Activated T-helper 9 cell treated with anti-CD3 and anti-CD28 coated beads, Interleukin-2, amount 50 U/mL, for 16 hours (primary cell): ENCODE data around the gene SLC24A3.

Experiments used
- DNase-seq: peaks from one replicate; pipeline ENCODE4 v3.0.0-alpha.2; 2020; ENCODE audit warnings: low read depth

SLC24A3 gene

GRCh38 chr20:19427913-19428312 is 215.5 kb downstream of the SLC24A3 start:
- no peak for DNase-seq

GRCh38 chr20:19428324-19428723 is 215.9 kb downstream of the SLC24A3 start:
- no peak for DNase-seq

- no peak for DNase-seq
Observed at GRCh38 chr20:19429538-19429937, 217.1 kb downstream of the SLC24A3 start.

GRCh38 chr20:19430641-19431315 is 218.3 kb downstream of the SLC24A3 start:
- no peak for DNase-seq

- DNase-seq, result no peak
Observed at GRCh38 chr20:19431316-19431700, 218.9 kb downstream of the SLC24A3 start.

GRCh38 chr20:19431906-19432305 is 219.5 kb downstream of the SLC24A3 start:
- DNase-seq, result no peak

- no peak for DNase-seq
Observed at GRCh38 chr20:19433371-19434350, 221.2 kb downstream of the SLC24A3 start.

GRCh38 chr20:19435316-19435715 is 222.9 kb downstream of the SLC24A3 start:
- DNase-seq, result no peak

- no peak for DNase-seq
Observed at GRCh38 chr20:19435821-19436220, 223.4 kb downstream of the SLC24A3 start.

- DNase-seq, result no peak
Observed at GRCh38 chr20:19438488-19438887, 226.0 kb downstream of the SLC24A3 start.

GRCh38 chr20:19440660-19441527 is 228.5 kb downstream of the SLC24A3 start:
- DNase-seq, result no peak

- no peak for DNase-seq
Observed at GRCh38 chr20:19446246-19446645, 233.8 kb downstream of the SLC24A3 start.

GRCh38 chr20:19448632-19449031 is 236.2 kb downstream of the SLC24A3 start:
- DNase-seq, result no peak

- no peak for DNase-seq
Observed at GRCh38 chr20:19449051-19449450, 236.6 kb downstream of the SLC24A3 start.

- DNase-seq, result no peak
Observed at GRCh38 chr20:19451231-19451922, 238.9 kb downstream of the SLC24A3 start.

GRCh38 chr20:19451923-19452295 is 239.5 kb downstream of the SLC24A3 start:
- no peak for DNase-seq

- no peak for DNase-seq
Observed at GRCh38 chr20:19453410-19453809, 241.0 kb downstream of the SLC24A3 start.

- no peak for DNase-seq
Observed at GRCh38 chr20:19453862-19454261, 241.4 kb downstream of the SLC24A3 start.

- no peak for DNase-seq
Observed at GRCh38 chr20:19456595-19457395, 244.4 kb downstream of the SLC24A3 start.

- no peak for DNase-seq
Observed at GRCh38 chr20:19457611-19458010, 245.2 kb downstream of the SLC24A3 start.

- DNase-seq, result no peak
Observed at GRCh38 chr20:19460386-19460785, 247.9 kb downstream of the SLC24A3 start.
